Fibroblast of lung (primary cell): ENCODE data around the gene NID1. TPM values are rescaled to one million over a fixed set of nuclear protein-coding genes. Genes with fewer than 3 reads are reported as not detected.

Experiments used
- DNase-seq, 2 donors: peaks; one replicate each; pipeline versions ENCODE4 v3.0.0 to v3.0.0-alpha.2; 2010; ENCODE audit warnings: low read depth in 2 of 2
- H2AFZ ChIP-seq: 2 replicates; pipeline ENCODE4 v1.5.1; 2012; ENCODE audit warnings: low read length, control low read depth, inconsistent platforms
- H3K27ac ChIP-seq: 2 replicates; pipeline ENCODE4 v1.5.1; 2011; ENCODE audit warnings: low read length, control low read depth; ENCODE audit not compliant: insufficient read depth
- H3K27me3 ChIP-seq: 2 replicates; pipeline ENCODE4 v1.5.1; 2011; ENCODE audit warnings: mild to moderate bottlenecking, low read length; ENCODE audit not compliant: control insufficient read depth, insufficient read depth
- H3K36me3 ChIP-seq: 2 replicates; pipeline ENCODE4 v1.5.1; 2011; ENCODE audit warnings: low read length; ENCODE audit not compliant: control insufficient read depth, insufficient read depth
- H3K4me1 ChIP-seq: 2 replicates; pipeline ENCODE4 v1.5.1; 2011; ENCODE audit warnings: low read length; ENCODE audit not compliant: control insufficient read depth, insufficient read depth; ENCODE audit errors: extremely low read depth
- H3K4me2 ChIP-seq: 2 replicates; pipeline ENCODE4 v1.5.1; 2011; ENCODE audit warnings: low read length, control low read depth; ENCODE audit not compliant: insufficient read depth; ENCODE audit errors: extremely low read depth
- H3K4me3 ChIP-seq, 4 experiments: fragments of 200-600 bp in 1 of 4; sonication (generic) in 1 of 4; replicated peaks in 1 of 4; 2 replicates each; pipeline ENCODE4 v1.5.1; 2011 to 2016; ENCODE audit warnings: low read length in 4 of 4, low read depth in 3 of 4, mild to moderate bottlenecking in 3 of 4, control low read depth in 2 of 4, inconsistent platforms in 1 of 4, mixed read lengths in 1 of 4; ENCODE audit not compliant: insufficient read depth in 1 of 4; ENCODE audit errors: control extremely low read depth in 1 of 4
- H3K79me2 ChIP-seq: 2 replicates; pipeline ENCODE4 v1.5.1; 2012; ENCODE audit warnings: mild to moderate bottlenecking, low read length, inconsistent platforms; ENCODE audit not compliant: control insufficient read depth, insufficient read depth
- H3K9ac ChIP-seq: 2 replicates; pipeline ENCODE4 v1.5.1; 2011; ENCODE audit warnings: mild to moderate bottlenecking, low read length, control low read depth; ENCODE audit not compliant: insufficient read depth
- H3K9me3 ChIP-seq: 2 replicates; pipeline ENCODE4 v1.5.1; 2012; ENCODE audit warnings: low read depth, low read length; ENCODE audit not compliant: control insufficient read depth, insufficient read depth
- H4K20me1 ChIP-seq: 2 replicates; pipeline ENCODE4 v1.5.1; 2011; ENCODE audit warnings: low read length; ENCODE audit not compliant: control insufficient read depth, insufficient read depth; ENCODE audit errors: extremely low read depth
- CTCF ChIP-seq, 2 donors: IDR thresholded peaks in 1 of 2; conservative IDR thresholded peaks in 1 of 2; 1 replicate in 1 of 2; 2 replicates in 1 of 2; pipeline ENCODE4 v1.5.1; 2011 to 2012; ENCODE audit warnings: low read length in 2 of 2, control low read depth in 1 of 2, inconsistent platforms in 1 of 2, low read depth in 1 of 2, mild to moderate bottlenecking in 1 of 2
- EZH2 ChIP-seq: IDR thresholded peaks from 2 replicates; pipeline ENCODE4 v1.5.1; 2012; ENCODE audit warnings: low read length, control low read depth, mild to moderate bottlenecking; ENCODE audit errors: missing control alignments
- polyA plus RNA-seq, 2 donors: library from polyadenylated mRNA; depleted of rRNA in 1 of 2; stranded (reverse) in 1 of 2; unstranded in 1 of 2; fragments of >200 nt; gene quantifications; 2 replicates each; pipeline ENCODE4 v1.2.1, GENCODE V29; 2011 to 2012; ENCODE audit warnings: missing spikeins in 1 of 2
- total RNA-seq: library from RNA; depleted of rRNA; stranded (reverse); fragments of >200 nt; gene quantifications from 2 replicates; pipeline ENCODE4 v1.2.1, GENCODE V29; 2014

Gene NID1
- total and polyA plus RNA-seq, 2 donors (not counting 1 experiment from before 2014, with no cell fraction given) = 29.1 to 152 TPM

GRCh38 chr1:235990330-235990795 lies 74.5 kb downstream of the NID1 start:
- no peak overlapping the region for H3K27ac ChIP-seq
- peaks cover 2% of the 10 kb centered on the region for H3K36me3 ChIP-seq
- no peak overlapping the region for H3K9ac ChIP-seq
- H2AFZ ChIP-seq = no peak overlapping the region
- no peak overlapping the region for H3K4me3 ChIP-seq
- H4K20me1 ChIP-seq = no peaks in the 10 kb centered on the region
- no peaks in the 10 kb centered on the region for H3K79me2 ChIP-seq
- no peaks in the 10 kb centered on the region for H3K27me3 ChIP-seq
- H3K9me3 ChIP-seq = no peaks in the 10 kb centered on the region
- no peak overlapping the region for H3K4me2 ChIP-seq
- H3K4me1 ChIP-seq = peaks cover under 1% of the 10 kb centered on the region
- peak; percentile 37 to 79 for DNase-seq
- TF ChIP-seq CTCF (conservative IDR thresholded peaks at IDR 0.05 in 1 of 2, IDR thresholded peaks at IDR 0.05 in 1 of 2; ENCODE audit: low read depth in 1 of 2, low read length in 2 of 2) (no peak), EZH2 (no peak)

DNA sequence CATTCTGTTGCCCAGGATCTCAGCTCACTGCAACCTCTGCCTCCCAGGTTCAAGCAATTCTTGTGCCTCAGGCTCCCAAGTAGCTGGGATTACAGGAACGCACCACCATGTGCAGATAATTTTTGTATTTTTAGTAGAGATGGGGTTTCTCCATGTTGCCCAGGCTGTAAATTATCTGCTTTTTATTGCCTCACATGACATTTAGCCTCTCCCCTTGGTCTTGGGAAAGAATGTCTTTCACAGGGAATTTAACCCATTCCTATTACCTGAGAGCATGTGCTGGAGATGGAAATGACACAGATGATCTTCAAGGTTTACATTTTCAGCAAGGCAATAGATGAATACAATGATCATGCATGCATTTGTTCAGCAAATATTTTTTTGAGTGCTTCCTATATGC lies 75.8 kb downstream of the NID1 start:
- Histone ChIP-seq H3K4me1 (peaks cover 5% of the 10 kb centered on the region), H3K4me3 (no peak overlapping the region), H3K4me2 (no peak overlapping the region), H3K27ac (no peak overlapping the region), H3K27me3 (no peaks in the 10 kb centered on the region), H3K9me3 (no peaks in the 10 kb centered on the region), H3K36me3 (peaks cover 2% of the 10 kb centered on the region), H4K20me1 (no peaks in the 10 kb centered on the region), H3K79me2 (no peaks in the 10 kb centered on the region), H2AFZ (no peak overlapping the region), H3K9ac (no peak overlapping the region)
- DNase-seq = no peak
- TF ChIP-seq EZH2 (no peak), CTCF (conservative IDR thresholded peaks at IDR 0.05 in 1 of 2, IDR thresholded peaks at IDR 0.05 in 1 of 2; ENCODE audit: low read depth in 1 of 2, low read length in 2 of 2) (no peak)

DNA sequence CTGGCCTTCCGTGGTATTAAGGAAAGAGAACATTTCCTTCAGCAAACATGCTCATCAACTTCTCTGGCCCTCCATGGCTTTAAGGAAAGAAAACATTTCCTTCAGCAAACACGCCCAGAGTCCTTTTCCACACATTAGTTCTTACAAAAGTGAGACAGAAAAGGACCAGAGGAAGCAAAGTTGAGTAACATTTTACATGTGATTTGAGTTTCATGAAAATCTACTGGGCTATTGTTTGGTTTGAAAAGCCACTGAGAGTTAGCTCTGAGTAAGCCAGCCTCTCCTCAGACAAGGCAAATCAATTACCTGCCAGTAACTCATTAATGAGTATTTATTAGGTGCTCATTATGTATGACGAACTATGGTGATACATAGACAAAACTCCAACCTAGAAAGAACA lies 78.0 kb downstream of the NID1 start:
- no peaks in the 10 kb centered on the region for H4K20me1 ChIP-seq
- H3K27ac ChIP-seq = no peak overlapping the region
- no peak overlapping the region for H2AFZ ChIP-seq
- peaks cover 7% of the 10 kb centered on the region for H3K4me1 ChIP-seq
- DNase-seq = no peak
- no peak for TF ChIP-seq CTCF (conservative IDR thresholded peaks at IDR 0.05 in 1 of 2, IDR thresholded peaks at IDR 0.05 in 1 of 2; ENCODE audit: low read depth in 1 of 2, low read length in 2 of 2)
- TF ChIP-seq EZH2 = no peak
- peaks cover 2% of the 10 kb centered on the region for H3K36me3 ChIP-seq
- no peak overlapping the region for H3K9ac ChIP-seq
- no peak overlapping the region for H3K4me2 ChIP-seq
- no peaks in the 10 kb centered on the region for H3K79me2 ChIP-seq
- no peaks in the 10 kb centered on the region for H3K9me3 ChIP-seq
- no peak overlapping the region for H3K4me3 ChIP-seq
- no peaks in the 10 kb centered on the region for H3K27me3 ChIP-seq
